ENCODE data around the gene NUMB. TPM values are rescaled to one million over a fixed set of nuclear protein-coding genes. Genes with fewer than 3 reads are reported as not detected.

Gene NUMB
- total RNA-seq, 1 experiment from 2014 or later = 46.5 TPM

GRCh38 chr14:73323896-73324399 is 134.4 kb downstream of the NUMB start:
- Mint-ChIP-seq H3K36me3 (ENCODE audit: insufficient read depth in 1 of 3, low read depth in 3 of 3) (peaks cover 0 to 2% (median 0%) of the 10 kb centered on the region in 3 experiments; a peak in 1 of 7 replicates), H3K4me3 (no peak overlapping the region), H3K27ac (no peak overlapping the region), H3K27me3 (ENCODE audit: low read depth) (no peaks in the 10 kb centered on the region), H3K4me1 (peaks cover 28 to 32% of the 10 kb centered on the region in 2 experiments), H3K9me3 (no peaks in the 10 kb centered on the region)
- no peak overlapping the region for H3K27ac ChIP-seq (ENCODE audit: insufficient read length, low read depth, low read length)
- no peak overlapping the region for H3T11ph ChIP-seq (ENCODE audit: low read length)
- H3K18ac ChIP-seq (ENCODE audit: insufficient read length, low read depth, low read length) = no peak overlapping the region
- no peaks in the 10 kb centered on the region for H3K27me3 ChIP-seq (ENCODE audit: insufficient read depth, low read length)
- H3K79me2 ChIP-seq (ENCODE audit: insufficient read depth, low read length) = no peaks in the 10 kb centered on the region
- DNase-seq = no peak
- no peak overlapping the region for H2BK15ac ChIP-seq (ENCODE audit: low read depth, low read length)
- H3K9ac ChIP-seq (ENCODE audit: extremely low read depth, insufficient read length, low read length) = no peak overlapping the region
- no peak overlapping the region for H3K14ac ChIP-seq (ENCODE audit: insufficient read depth, low read length)
- no peak overlapping the region for H3K56ac ChIP-seq (ENCODE audit: insufficient read length, low read depth, low read length)
- H3K9me3 ChIP-seq (ENCODE audit: control insufficient read depth, low read depth, low read length) = no peaks in the 10 kb centered on the region
- H4K20me1 ChIP-seq (ENCODE audit: control insufficient read depth, insufficient read depth, insufficient read length) = no peaks in the 10 kb centered on the region
- H3K23ac ChIP-seq (ENCODE audit: insufficient read length, low read depth, low read length) = no peak overlapping the region
- no peak for TF ChIP-seq CTCF (conservative IDR thresholded peaks at IDR 0.05)
- H3K79me1 ChIP-seq (ENCODE audit: insufficient read depth, low read depth, low read length, poor library complexity, severe bottlenecking) = no peaks in the 10 kb centered on the region
- H2BK20ac ChIP-seq (ENCODE audit: low read depth, low read length, poor library complexity, severe bottlenecking) = no peak overlapping the region
- no peak overlapping the region for H4K5ac ChIP-seq (ENCODE audit: insufficient read length, low read depth, low read length)
- no peak overlapping the region for H2BK5ac ChIP-seq (ENCODE audit: insufficient read length, low read length)
- no peak overlapping the region for H4K91ac ChIP-seq (ENCODE audit: insufficient read length, low read depth, low read length)
- no peak overlapping the region for H2AK5ac ChIP-seq (ENCODE audit: insufficient read length, low read length)
- H3K4me2 ChIP-seq (ENCODE audit: insufficient read depth, insufficient read length, low read length) = no peak overlapping the region
- no peaks in the 10 kb centered on the region for H3K23me2 ChIP-seq (ENCODE audit: insufficient read length, low read depth, low read length, poor library complexity, severe bottlenecking)
- H2BK12ac ChIP-seq (ENCODE audit: insufficient read length, low read depth, low read length) = no peak overlapping the region
- no CpG with 5 or more reads among the region's 3 CpGs for WGBS (ENCODE audit: extremely low coverage, insufficient read length, low lambda C conversion rate)
- no peak overlapping the region for H3K4ac ChIP-seq (ENCODE audit: low read depth, low read length)
- H2AFZ ChIP-seq (ENCODE audit: low read length) = no peak overlapping the region
- peaks cover 4% of the 10 kb centered on the region for H3K4me1 ChIP-seq (ENCODE audit: insufficient read depth, low read length)
- H4K8ac ChIP-seq (replicated peaks; ENCODE audit: insufficient read length, low read depth, low read length) = no peak overlapping the region
- no peak overlapping the region for H2BK120ac ChIP-seq (ENCODE audit: low read depth, low read length, poor library complexity, severe bottlenecking)
